ENCODE results near the gene GP5.

Gene GP5

DNA sequence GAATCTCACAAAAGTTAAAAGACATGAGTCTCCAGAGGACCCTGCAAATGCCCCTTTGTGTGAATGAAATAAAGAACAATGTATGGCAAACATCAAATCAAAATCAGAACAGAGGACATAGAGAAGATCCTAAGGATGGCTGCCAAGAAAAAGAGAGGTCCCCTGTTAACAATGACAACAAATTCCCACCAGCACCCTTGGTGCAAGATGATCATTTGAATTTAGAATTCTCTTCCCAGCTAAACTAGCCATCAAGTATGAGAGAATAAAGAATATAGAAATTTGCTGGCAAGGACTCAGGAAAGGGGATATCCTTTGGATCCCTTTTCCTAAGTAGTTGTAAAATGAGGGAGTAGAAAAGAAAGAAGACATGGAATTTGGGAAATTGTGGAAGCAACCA is 8.2 kb downstream of the GP5 start:
- peaks cover 38% of the 10 kb centered on the region for H3K27me3 Mint-ChIP-seq
- no peak overlapping the region for H3K4me3 Mint-ChIP-seq
- CTCF ChIA-PET: no interaction called here
- no peak for DNase-seq
- peaks cover 4% of the 10 kb centered on the region for H3K36me3 Mint-ChIP-seq
- H3K9me3 Mint-ChIP-seq: peaks cover 9% of the 10 kb centered on the region
- H3K27ac Mint-ChIP-seq: no peak overlapping the region
- peaks cover 16% of the 10 kb centered on the region for H3K4me1 Mint-ChIP-seq

DNA sequence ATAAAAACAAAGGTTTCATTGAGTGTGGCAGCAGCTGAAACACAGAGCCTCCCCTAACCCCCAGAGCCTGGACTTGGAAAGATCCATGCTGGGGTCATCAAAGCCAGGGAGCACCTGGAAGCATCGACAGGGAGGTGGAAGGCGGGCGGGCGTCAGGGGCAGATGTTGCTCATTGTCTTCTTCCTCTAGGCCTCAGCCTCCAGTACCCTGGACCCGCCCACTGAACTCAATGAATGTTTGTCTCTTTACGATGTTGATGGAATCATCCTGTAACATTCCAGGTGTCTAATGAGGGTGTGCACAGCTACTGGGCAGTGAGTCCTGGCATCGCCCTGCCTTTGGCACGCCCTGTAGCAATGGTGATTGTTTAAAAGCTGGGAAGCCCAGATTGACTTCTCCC is 9.8 kb downstream of the GP5 start:
- DNase-seq: no peak

GRCh38 chr3:194387926-194388418 is 11.1 kb downstream of the GP5 start:
- peaks cover 55% of the 10 kb centered on the region for H3K27me3 Mint-ChIP-seq
- CTCF ChIA-PET: no interaction called here
- H3K36me3 Mint-ChIP-seq: peaks cover 1% of the 10 kb centered on the region

More for the DNA sequence above, 9.8 kb downstream of the GP5 start:
- Mint-ChIP-seq H3K4me1 (no peaks in the 10 kb centered on the region), H3K9me3 (peaks cover 9% of the 10 kb centered on the region), H3K27me3 (peaks cover 46% of the 10 kb centered on the region), H3K36me3 (peaks cover 1% of the 10 kb centered on the region), H3K4me3 (no peak overlapping the region), H3K27ac (no peak overlapping the region)
- CTCF ChIA-PET: no interaction called here

DNA sequence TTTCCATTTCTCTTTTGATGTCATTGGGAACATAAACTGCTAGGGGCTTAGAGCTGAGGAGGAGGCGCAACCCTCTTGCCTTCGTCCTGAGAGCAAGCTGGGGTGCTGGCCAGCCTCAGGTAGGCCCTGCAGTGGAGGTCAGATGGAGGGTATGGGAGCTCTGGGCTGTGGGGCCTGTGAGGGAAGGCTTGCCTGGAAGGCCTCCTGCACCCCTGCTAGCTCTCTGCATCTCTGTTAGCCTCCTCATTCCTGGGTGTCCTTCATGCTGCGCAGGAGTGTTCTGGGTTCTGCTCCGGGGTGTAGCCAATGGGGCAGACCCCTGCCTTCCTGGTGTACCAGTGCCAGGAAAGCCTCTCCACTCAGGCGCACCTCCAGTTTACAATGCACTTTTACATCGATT is 11.8 kb downstream of the GP5 start:
- H3K27ac Mint-ChIP-seq: no peak overlapping the region
- H3K9me3 Mint-ChIP-seq: peaks cover 9% of the 10 kb centered on the region
- no peaks in the 10 kb centered on the region for H3K4me1 Mint-ChIP-seq
- CTCF ChIA-PET: interaction anchor here (1.0 kb wide), 1 partner anchor 44 kb away, joined by 4 read pairs; no protein-coding TSS in a partner anchor
- H3K36me3 Mint-ChIP-seq: peaks cover 1% of the 10 kb centered on the region
- H3K27me3 Mint-ChIP-seq: peaks cover 53% of the 10 kb centered on the region
- H3K4me3 Mint-ChIP-seq: no peak overlapping the region
- no peak for DNase-seq

More at GRCh38 chr3:194387926-194388418, 11.1 kb downstream of the GP5 start:
- DNase-seq: no peak
- Mint-ChIP-seq H3K4me1 (no peaks in the 10 kb centered on the region), H3K4me3 (no peak overlapping the region), H3K27ac (no peak overlapping the region), H3K9me3 (peaks cover 9% of the 10 kb centered on the region)

GRCh38 chr3:194386648-194387047 is 12.4 kb downstream of the GP5 start:
- DNase-seq: no peak
- peaks cover 9% of the 10 kb centered on the region for H3K9me3 Mint-ChIP-seq
- no peaks in the 10 kb centered on the region for H3K4me1 Mint-ChIP-seq
- peaks cover 50% of the 10 kb centered on the region for H3K27me3 Mint-ChIP-seq
- CTCF ChIA-PET: interaction anchor here (1.0 kb wide), 1 partner anchor 43 kb away, joined by 4 read pairs; no protein-coding TSS in a partner anchor
- H3K36me3 Mint-ChIP-seq: peaks cover 1% of the 10 kb centered on the region
- H3K27ac Mint-ChIP-seq: no peak overlapping the region
- no peak overlapping the region for H3K4me3 Mint-ChIP-seq

DNA sequence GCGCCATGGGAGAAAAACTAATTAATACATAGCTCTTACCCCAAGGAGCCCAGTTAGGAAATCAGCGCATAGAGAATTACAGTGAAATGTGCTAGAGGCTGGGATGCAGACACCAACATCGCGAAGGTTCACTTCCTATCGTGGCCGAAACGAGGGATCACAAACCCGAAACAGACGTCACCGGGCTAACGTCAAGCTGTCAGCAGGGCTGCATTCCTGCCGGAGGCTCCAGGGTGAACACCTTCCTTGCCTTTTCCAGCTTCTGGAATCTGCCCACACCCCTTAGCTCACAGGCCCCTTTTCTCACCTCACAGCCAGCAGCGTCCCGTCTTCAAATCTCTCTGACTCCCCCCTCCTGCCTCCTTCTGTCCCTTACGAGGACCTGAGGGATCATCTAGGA is 13.0 kb downstream of the GP5 start:
- H3K27me3 Mint-ChIP-seq: peaks cover 53% of the 10 kb centered on the region
- no peak overlapping the region for H3K27ac Mint-ChIP-seq
- no peak for DNase-seq
- H3K9me3 Mint-ChIP-seq: peaks cover 8% of the 10 kb centered on the region
- H3K4me1 Mint-ChIP-seq: no peaks in the 10 kb centered on the region
- no peak overlapping the region for H3K4me3 Mint-ChIP-seq
- H3K36me3 Mint-ChIP-seq: peaks cover 1% of the 10 kb centered on the region
- CTCF ChIA-PET: no interaction called here

DNA sequence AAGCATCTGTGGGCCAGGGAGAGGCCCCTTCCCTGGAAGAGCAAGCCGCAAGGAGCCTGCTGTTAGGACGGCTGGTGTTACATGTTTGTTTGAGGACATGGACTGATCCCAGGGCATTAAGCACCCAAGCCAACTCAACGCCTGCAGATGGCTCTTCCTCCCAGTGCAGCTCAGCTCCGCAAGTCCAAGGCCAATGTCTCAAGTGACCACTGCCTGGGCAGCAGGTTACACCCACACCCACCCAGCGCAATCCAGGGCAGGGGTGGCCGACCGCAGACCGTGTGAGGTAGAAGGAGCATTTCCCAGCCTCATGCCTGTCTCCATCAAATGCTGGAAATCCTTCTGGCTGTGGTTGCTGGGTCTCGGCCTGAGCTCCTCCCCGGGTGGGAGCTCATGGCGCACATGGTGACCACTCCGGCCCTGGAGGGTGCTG is 14.5 kb downstream of the GP5 start:
- CTCF ChIA-PET: no interaction called here
- H3K9me3 Mint-ChIP-seq: peaks cover 2% of the 10 kb centered on the region
- H3K27me3 Mint-ChIP-seq: peaks cover 48% of the 10 kb centered on the region
- H3K36me3 Mint-ChIP-seq: no peaks in the 10 kb centered on the region
- no peak overlapping the region for H3K27ac Mint-ChIP-seq
- no peak for DNase-seq
- H3K4me1 Mint-ChIP-seq: no peaks in the 10 kb centered on the region
- H3K4me3 Mint-ChIP-seq: no peak overlapping the region

- CTCF ChIA-PET: no interaction called here
- Mint-ChIP-seq H3K4me1 (no peaks in the 10 kb centered on the region), H3K27ac (no peak overlapping the region), H3K9me3 (no peaks in the 10 kb centered on the region), H3K27me3 (peaks cover 48% of the 10 kb centered on the region), H3K36me3 (no peaks in the 10 kb centered on the region), H3K4me3 (no peak overlapping the region)
- peak; percentile 13 for DNase-seq
Observed at GRCh38 chr3:194384156-194384555, 14.9 kb downstream of the GP5 start.

- Mint-ChIP-seq H3K9me3 (no peaks in the 10 kb centered on the region), H3K4me3 (no peak overlapping the region), H3K27ac (no peak overlapping the region), H3K27me3 (peaks cover 53% of the 10 kb centered on the region), H3K4me1 (no peaks in the 10 kb centered on the region), H3K36me3 (no peaks in the 10 kb centered on the region)
- DNase-seq: peak; percentile 7
- CTCF ChIA-PET: no interaction called here
Observed at GRCh38 chr3:194383276-194383940, 15.7 kb downstream of the GP5 start.

DNA sequence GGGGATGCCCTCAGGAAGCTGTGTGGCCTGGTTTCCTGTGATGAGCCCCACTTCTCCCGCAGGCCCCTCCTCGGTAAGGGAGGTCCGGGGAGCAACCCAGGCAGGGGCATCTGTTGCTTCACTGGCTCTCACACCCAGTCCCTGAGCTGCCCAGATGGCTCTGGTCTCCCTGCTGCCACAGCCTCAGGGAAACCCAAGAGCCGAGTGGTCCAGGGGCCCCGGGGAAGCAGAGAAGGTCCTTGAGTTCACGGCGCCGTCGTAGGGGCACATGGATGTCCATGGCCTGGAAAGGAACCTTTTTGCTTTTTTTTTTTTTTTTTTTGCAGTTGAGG is 16.2 kb downstream of the GP5 start:
- Mint-ChIP-seq H3K27me3 (peaks cover 54% of the 10 kb centered on the region), H3K9me3 (no peaks in the 10 kb centered on the region), H3K36me3 (no peaks in the 10 kb centered on the region), H3K4me1 (no peaks in the 10 kb centered on the region), H3K4me3 (no peak overlapping the region), H3K27ac (no peak overlapping the region)
- CTCF ChIA-PET: no interaction called here
- DNase-seq: peak; percentile 16

- Mint-ChIP-seq H3K9me3 (no peaks in the 10 kb centered on the region), H3K4me3 (no peak overlapping the region), H3K4me1 (no peaks in the 10 kb centered on the region), H3K36me3 (no peaks in the 10 kb centered on the region), H3K27me3 (peaks cover 50% of the 10 kb centered on the region), H3K27ac (no peak overlapping the region)
- CTCF ChIA-PET: no interaction called here
- DNase-seq: no peak
Observed at GRCh38 chr3:194382196-194382891, 16.7 kb downstream of the GP5 start.

DNA sequence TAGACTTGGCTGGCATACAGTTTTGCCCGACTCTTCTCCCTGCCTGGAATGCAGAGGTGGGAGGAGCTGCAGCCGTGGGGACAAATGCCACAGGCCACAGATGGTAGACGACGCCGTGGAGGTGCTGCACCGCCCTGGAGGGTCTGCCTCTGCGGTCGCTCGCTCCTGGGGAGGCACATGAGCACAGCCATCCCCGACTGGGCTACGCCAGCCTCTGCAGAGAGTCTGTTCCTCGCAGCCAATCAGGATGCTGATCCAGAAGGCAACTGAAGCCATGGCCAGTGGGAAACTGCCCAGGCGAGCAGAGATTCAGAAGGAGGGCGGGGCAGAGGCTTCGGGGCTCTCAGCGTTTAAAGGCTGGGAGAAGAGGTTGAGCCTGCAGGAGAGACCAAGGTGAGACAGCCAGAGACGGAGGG is 17.6 kb downstream of the GP5 start:
- H3K4me1 Mint-ChIP-seq: no peaks in the 10 kb centered on the region
- CTCF ChIA-PET: no interaction called here

DNA sequence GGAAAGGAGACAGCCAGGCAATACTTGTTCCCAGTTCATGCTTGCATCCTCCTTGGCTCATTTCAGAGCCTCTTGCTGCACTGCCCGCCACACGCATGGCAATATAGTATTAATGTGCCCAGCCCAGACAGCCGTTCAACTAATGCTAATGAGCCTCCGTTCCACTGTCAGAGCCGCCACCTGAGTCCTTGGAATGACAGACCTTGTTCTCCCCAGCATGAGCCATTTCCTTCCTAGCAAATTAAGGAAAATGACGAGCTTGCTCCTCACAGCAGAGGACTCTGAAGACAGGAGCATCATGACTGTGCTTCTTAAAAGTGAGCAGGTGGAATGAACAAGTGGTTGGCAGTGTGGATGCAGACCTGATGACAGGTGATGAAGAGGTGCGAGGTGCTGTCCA is 18.7 kb downstream of the GP5 start:
- H3K36me3 Mint-ChIP-seq: no peaks in the 10 kb centered on the region
- H3K27me3 Mint-ChIP-seq: peaks cover 52% of the 10 kb centered on the region
- H3K4me3 Mint-ChIP-seq: no peak overlapping the region
- no peak for DNase-seq
- H3K27ac Mint-ChIP-seq: no peak overlapping the region
- no peaks in the 10 kb centered on the region for H3K4me1 Mint-ChIP-seq
- no peaks in the 10 kb centered on the region for H3K9me3 Mint-ChIP-seq
- CTCF ChIA-PET: no interaction called here

More for the DNA sequence above, 17.6 kb downstream of the GP5 start:
- Mint-ChIP-seq H3K36me3 (no peaks in the 10 kb centered on the region), H3K27ac (no peak overlapping the region), H3K4me3 (no peak overlapping the region), H3K27me3 (peaks cover 52% of the 10 kb centered on the region), H3K9me3 (no peaks in the 10 kb centered on the region)
- DNase-seq: no peak

GRCh38 chr3:194379651-194380050 is 19.4 kb downstream of the GP5 start:
- DNase-seq: no peak
- H3K27me3 Mint-ChIP-seq: peaks cover 54% of the 10 kb centered on the region
- no peaks in the 10 kb centered on the region for H3K9me3 Mint-ChIP-seq
- CTCF ChIA-PET: interaction anchor here (1.2 kb wide), 1 partner anchor 35 kb away, joined by 8 read pairs; no protein-coding TSS in a partner anchor
- H3K27ac Mint-ChIP-seq: no peak overlapping the region
- H3K4me1 Mint-ChIP-seq: no peaks in the 10 kb centered on the region
- H3K36me3 Mint-ChIP-seq: no peaks in the 10 kb centered on the region
- no peak overlapping the region for H3K4me3 Mint-ChIP-seq

DNA sequence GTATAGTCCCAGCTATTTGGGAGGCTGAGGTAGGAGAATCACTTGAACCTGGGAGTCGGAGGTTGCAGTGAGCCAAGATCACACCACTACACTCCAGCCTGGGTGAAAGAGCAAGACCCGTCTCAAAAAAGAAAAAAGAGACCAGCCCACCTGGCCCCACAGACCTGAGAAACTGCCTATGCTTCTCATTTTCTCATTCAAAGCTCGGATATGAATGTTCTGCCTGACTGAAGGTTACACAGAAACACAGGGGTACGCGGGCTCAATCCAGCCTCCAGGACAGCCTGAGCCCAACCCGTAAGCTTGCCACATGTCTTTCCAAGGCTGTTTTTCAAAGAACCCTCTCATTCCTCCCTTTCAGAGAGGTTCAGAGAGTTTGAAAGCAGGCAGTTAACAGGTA is 19.8 kb downstream of the GP5 start:
- Mint-ChIP-seq H3K36me3 (no peaks in the 10 kb centered on the region), H3K27me3 (peaks cover 53% of the 10 kb centered on the region), H3K4me1 (no peaks in the 10 kb centered on the region), H3K9me3 (no peaks in the 10 kb centered on the region), H3K4me3 (no peak overlapping the region), H3K27ac (no peak overlapping the region)
- no peak for DNase-seq
- CTCF ChIA-PET: interaction anchor here (1.2 kb wide), 1 partner anchor 35 kb away, joined by 8 read pairs; no protein-coding TSS in a partner anchor

Measured in activated naive CD4-positive, alpha-beta T cell treated with anti-CD3 and anti-CD28 coated beads, Interleukin-2, amount 10 ng/mL, durations not matched to agents 7 days and 5 days (primary cell).